DLD1 (cell line): ENCODE data around the gene GPX4.

Experiments
- in situ Hi-C: cut with HindIII; loops from 2 replicates; pipeline ENCODE4 v1.10.0; 2017; ENCODE audit warnings: low sequenced_read_pairs

Gene GPX4

DNA sequence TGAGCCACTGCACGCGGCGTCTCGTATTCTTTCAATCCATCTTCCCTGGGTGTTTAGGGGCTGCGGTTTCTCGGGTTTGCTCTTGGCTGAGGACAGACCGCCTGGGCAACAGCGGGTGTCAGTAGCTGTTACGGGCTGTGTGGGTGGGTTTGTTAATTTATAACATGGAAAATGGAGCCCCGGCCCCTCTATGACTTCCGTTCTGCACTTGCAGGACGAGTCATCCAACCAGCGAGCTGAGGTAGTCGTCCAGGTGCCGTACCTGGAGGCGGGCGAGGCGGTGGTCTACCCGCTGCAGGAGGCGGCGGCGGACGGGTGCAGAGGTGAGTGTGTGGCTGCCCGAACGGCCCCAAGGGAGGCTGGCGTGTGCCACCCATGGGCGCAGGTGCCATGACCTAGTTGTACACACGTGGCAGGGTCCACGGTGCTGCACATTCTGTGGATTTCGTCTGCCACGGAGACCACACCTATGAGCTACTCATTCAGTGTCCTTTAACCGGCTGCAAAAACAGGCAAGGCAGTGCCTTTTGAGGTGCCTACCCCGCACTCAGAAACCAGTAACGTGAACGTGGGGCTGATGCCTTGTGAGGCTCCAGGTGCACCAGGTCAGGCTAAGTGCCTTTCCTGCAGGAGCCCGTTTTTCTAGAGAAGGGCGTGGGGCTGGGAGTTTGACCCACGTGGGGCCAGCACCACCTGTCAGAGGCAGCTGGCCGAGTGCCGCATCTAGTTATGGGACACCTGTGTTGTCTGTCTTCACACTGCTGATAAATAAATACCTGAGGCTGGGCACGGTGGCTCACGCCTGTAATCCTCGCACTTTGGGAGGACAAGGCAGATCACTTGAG, 19.5 kb upstream of the GPX4 start:
- in situ Hi-C loops: no loop called here

DNA sequence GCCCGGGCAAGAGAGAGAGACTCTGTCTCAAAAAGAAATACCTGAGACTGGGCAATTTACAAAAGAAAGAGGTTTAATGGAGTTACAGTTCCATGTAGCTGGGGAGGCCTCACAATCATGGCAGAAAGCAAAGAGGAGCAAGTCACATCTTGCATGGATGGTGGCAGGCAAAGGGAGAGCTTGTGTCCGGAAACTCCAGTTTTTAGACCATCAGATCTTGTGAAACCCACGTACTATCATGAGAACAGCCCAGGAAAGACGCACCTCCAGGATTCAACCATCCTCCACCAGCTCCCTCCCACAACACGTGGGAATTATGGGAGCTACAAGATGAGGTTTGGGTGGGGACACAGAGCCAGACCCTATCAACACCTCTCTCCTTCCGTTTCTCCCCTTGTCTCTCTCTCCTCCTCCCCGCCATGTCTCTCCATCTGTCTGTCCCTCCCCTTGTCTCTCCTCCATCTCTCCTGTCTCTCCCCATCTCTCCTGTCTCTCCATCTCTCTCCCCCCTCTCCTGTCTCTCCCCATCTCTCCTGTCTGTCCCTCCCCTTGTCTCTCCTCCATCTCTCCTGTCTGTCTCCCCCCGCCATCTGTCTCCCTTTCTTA, 18.6 kb upstream of the GPX4 start:
- in situ Hi-C loops: no loop called here

DNA sequence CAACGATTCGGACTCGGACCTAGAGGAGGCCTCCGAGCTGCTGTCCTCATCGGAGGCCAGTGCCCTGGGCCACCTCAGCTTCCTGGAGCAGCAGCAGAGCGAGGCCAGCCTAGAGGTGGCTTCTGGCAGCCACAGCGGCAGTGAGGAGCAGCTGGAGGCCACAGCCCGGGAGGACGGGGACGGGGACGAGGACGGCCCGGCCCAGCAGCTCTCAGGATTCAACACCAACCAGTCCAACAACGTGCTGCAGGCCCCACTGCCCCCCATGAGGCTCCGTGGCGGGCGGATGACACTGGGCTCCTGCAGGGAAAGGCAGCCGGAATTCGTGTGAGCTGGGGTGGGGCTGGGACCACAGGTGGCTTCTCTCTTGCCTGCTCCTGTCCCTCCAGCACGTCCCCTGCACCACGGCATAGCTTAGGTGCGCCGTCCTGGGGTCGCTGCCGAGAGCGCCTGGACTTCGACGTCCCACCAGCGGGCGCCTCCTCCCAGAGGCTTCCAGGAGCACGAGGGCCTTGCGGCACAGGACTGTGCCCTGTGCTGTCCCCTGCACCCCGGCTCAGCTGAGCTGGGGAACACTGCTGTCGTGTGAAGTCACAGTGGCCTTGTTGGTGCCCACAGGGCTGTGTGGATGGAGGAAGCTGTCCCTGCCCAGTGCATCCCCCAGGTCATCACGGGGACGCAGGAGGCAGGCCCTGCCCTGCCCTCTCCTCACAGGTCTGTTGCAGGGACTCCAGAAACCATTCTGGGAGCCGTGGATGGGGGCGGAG, 17.9 kb upstream of the GPX4 start:
- in situ Hi-C loops: no loop called here

DNA sequence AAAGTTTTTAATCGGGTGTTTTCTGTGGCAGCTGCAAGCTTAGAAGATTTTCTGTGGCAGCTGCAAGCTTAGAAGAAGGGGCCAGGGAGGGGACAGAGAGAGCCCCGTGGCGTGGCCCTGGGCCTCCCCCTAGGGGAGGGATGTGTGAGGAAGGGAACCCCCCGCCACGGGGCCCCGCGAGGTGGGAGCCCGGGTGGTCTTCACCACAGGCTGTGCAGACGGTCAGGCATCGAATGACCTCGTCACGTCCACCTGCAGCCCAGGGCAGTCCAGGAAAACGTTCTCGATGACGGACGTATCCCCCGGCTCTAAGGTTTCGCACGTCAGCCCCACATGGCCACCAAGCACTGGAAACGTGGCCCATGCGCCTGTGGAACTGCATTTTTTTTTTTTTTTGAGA, 17.2 kb upstream of the GPX4 start:
- in situ Hi-C loops: no loop called here

- in situ Hi-C loops: no loop called here
Observed at GRCh38 chr19:1087813-1088415, 15.9 kb upstream of the GPX4 start.

- in situ Hi-C loops: no loop called here
Observed at GRCh38 chr19:1088416-1089010, 15.3 kb upstream of the GPX4 start.

DNA sequence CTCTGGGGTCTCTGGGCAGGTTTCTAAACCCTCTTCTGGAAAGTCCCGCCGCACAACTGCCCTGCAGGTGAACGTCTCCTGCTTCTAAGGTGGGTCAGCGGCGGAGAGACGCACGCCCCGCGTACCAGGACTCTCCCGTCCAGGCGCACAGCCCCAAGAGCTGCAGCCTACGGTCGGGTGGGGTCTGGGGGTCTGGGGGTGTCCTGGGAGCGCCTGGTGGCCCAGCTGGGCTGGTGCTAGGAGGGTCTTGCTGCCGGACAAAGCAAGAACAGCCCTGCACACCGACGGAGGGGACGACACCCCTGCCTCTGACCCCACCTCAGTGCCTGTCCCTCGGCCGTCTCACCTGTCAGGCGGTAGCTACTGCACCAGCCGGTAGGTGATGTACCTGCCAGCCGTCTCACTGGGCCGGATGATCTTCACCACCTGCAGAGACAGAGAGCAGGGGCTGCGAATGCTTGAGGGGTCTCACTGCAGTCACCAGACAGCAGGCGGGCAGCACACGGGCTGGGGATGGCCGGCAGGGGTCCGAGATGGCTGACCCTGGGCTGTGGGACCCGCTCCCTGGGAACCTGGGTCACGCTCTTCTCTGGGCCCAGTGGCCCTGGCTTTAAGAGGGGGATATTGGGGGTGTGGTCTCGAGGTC, 14.5 kb upstream of the GPX4 start:
- in situ Hi-C loops: no loop called here

DNA sequence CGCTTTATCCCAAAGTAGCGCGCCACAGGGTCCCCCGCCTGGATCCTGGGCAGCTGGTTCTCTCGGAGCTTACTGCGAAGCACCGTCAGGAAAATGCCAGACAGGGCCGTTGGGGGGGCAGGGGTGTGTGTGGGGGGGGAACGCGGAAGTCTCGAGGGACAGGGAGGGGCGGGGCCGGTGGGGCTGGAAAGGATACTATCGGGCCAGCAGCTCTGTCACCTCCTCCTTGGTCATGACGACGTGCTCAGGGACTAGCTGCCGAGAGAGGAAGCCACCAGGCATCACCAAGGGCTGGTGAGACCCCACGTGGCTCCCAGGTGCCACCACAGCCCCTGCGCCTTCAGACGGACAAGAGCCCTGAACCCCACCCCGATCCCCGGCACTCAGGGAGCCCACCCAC, 13.9 kb upstream of the GPX4 start:
- in situ Hi-C loops: no loop called here

GRCh38 chr19:1090731-1091543, 12.9 kb upstream of the GPX4 start:
- in situ Hi-C loops: no loop called here

- in situ Hi-C loops: no loop called here
Observed at GRCh38 chr19:1091544-1092175, 12.1 kb upstream of the GPX4 start.

GRCh38 chr19:1093330-1093729, 10.5 kb upstream of the GPX4 start:
- in situ Hi-C loops: no loop called here

DNA sequence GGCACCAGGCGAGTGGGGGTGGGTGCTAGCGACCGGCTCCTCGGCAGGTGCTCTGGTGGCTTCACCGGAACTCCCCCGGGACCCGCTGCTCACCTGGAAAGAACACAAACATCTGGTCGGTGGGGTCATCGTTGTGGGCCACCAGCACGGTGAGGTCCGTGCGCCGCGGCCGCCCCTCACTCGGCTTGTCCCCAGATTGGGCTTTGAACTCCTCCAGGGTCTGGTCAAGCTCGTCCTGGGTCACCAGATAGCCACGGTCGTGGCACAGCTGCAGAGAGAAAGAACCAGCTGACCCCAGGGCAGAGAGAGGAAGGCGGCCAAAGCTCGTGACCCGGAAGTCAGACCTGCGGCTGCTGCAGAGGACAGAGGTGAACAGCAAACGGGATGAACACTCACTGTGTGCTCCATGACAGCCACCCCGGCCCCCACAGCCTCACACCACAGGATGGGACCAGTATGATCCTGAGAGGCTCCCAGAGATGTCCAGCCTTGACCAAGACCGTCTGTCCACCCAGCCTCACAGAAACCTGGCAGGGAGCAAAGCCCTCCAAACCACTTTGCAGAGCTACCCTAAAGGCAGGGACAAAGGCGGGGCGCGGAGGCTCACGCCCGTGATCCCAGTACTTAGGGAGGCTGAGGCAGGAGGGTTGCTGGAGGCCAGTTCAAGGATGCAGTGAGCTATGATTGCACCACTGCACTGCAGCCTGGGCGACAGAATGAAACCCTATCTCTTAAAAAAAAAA, 9.8 kb upstream of the GPX4 start:
- in situ Hi-C loops: no loop called here

DNA sequence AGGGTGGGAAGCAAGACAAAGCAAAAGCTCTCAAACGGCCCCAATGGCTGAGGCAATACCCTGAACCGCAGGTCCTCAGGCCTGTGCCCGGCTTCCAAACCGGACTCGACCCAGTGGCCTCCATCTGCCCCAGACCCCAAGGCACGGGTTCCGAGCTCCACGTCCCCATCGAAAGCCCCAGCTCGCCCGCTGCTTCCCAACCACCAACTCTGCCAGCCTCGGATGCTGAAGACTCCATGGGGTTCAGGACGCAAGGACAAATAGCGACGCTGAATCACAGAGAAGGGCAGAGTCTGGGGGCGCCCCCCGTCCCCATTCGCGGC, 9.2 kb upstream of the GPX4 start:
- in situ Hi-C loops: no loop called here

DNA sequence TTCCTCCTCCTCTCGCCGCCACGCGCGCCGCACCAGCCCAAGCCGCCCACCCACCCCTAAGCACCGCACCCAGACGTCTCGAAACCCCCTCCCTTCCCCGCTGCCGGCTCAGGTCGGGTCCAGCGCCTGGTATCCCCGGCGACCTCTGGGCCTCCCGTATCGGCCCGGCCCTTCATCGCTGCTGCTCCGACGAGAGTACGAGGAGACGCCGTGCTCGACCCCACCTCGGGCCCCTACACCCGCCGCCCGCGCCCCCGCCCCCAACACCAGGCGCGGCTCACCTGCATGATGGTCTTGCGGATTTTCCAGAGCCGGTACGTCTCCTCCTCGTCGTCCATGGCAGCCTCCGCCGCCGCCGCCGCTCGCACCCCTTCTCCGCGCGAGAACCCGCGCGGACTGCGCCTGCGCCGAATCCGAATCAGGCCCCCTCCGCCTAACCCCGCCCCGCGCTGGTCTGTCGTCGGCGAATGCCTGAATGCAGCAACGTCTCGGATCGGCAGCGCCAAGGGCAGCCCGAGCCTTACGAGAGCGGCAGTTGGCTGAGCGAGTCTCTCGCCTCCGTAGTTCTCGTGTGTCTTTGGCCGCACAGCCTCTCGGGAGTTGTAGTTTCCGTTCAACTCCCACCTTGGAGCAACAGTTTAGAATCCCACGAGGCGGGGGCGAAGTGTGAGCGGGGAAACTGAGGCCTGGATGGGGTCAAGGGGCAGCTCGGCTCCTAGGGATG, 8.7 kb upstream of the GPX4 start, which contains the start of gene POLR2E:
Gene POLR2E (minus strand): TSS at position 398 of the 724 bp plus-strand sequence. CDS start 60 bp downstream, at position 338.
- in situ Hi-C loops: no loop called here

- in situ Hi-C loops: no loop called here
Observed at GRCh38 chr19:1097810-1098176, 6.0 kb upstream of the GPX4 start.

GRCh38 chr19:1098177-1099051, 5.4 kb upstream of the GPX4 start:
- in situ Hi-C loops: no loop called here

DNA sequence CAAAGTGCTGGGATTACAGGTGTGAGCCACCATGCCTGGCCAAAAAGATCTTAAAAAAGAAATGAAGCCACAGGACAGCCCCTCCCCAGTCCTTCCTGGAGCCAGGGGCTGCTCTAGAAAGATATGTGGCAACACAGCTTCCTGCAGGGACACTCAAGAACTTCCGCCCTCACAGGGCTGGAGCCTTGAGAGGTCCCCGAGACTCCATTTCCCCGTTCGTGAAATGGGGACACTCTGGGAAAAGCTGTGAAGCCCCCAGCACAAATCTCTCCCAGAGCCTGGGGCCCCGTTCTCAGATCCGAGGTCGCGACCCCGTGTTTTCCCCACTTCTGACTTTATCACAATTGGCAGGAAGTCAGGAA, 2.5 kb upstream of the GPX4 start:
- in situ Hi-C loops: no loop called here
